Measurements from ENCODE around the gene LTBP4.

DNA sequence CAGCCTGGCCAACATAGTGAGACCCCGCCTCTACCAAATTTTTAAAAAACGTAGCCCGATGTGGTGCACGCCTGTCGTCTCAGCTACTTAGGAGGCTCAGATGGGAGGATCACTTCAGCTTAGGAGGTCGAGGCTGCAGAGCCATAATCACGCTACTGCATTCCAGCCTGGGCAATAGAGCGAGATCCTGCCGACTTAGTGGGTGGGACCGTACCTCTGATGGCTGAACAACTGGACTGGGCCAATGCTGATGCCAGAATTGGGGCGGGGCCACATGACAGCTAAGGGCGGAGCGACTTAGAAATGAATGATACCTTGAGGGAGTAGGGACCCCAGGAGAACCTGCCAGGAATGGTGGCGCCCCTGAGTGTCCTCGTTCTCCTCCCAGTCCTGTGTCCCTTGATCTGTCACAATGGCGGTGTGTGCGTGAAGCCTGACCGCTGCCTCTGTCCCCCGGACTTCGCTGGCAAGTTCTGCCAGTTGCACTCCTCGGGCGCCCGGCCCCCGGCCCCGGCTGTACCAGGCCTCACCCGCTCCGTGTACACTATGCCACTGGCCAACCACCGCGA, 3.6 kb downstream of the LTBP4 start:
- TF ChIP-seq, protein P1, sequence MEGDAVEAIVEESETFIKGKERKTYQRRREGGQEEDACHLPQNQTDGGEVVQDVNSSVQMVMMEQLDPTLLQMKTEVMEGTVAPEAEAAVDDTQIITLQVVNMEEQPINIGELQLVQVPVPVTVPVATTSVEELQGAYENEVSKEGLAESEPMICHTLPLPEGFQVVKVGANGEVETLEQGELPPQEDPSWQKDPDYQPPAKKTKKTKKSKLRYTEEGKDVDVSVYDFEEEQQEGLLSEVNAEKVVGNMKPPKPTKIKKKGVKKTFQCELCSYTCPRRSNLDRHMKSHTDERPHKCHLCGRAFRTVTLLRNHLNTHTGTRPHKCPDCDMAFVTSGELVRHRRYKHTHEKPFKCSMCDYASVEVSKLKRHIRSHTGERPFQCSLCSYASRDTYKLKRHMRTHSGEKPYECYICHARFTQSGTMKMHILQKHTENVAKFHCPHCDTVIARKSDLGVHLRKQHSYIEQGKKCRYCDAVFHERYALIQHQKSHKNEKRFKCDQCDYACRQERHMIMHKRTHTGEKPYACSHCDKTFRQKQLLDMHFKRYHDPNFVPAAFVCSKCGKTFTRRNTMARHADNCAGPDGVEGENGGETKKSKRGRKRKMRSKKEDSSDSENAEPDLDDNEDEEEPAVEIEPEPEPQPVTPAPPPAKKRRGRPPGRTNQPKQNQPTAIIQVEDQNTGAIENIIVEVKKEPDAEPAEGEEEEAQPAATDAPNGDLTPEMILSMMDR (IDR thresholded peaks at IDR 0.05) = no peak
- TF ChIP-seq POLR2AphosphoS5 (IDR thresholded peaks at IDR 0.05; ENCODE audit: low read depth, low read length) (no peak), TCF7L2 (IDR thresholded peaks at IDR 0.05; ENCODE audit: low read depth, low read length) (no peak)
- TF ChIP-seq, protein P2, sequence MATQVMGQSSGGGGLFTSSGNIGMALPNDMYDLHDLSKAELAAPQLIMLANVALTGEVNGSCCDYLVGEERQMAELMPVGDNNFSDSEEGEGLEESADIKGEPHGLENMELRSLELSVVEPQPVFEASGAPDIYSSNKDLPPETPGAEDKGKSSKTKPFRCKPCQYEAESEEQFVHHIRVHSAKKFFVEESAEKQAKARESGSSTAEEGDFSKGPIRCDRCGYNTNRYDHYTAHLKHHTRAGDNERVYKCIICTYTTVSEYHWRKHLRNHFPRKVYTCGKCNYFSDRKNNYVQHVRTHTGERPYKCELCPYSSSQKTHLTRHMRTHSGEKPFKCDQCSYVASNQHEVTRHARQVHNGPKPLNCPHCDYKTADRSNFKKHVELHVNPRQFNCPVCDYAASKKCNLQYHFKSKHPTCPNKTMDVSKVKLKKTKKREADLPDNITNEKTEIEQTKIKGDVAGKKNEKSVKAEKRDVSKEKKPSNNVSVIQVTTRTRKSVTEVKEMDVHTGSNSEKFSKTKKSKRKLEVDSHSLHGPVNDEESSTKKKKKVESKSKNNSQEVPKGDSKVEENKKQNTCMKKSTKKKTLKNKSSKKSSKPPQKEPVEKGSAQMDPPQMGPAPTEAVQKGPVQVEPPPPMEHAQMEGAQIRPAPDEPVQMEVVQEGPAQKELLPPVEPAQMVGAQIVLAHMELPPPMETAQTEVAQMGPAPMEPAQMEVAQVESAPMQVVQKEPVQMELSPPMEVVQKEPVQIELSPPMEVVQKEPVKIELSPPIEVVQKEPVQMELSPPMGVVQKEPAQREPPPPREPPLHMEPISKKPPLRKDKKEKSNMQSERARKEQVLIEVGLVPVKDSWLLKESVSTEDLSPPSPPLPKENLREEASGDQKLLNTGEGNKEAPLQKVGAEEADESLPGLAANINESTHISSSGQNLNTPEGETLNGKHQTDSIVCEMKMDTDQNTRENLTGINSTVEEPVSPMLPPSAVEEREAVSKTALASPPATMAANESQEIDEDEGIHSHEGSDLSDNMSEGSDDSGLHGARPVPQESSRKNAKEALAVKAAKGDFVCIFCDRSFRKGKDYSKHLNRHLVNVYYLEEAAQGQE (IDR thresholded peaks at IDR 0.05; ENCODE audit: insufficient read depth in 1 of 2, low read depth in 2 of 2, low read length in 1 of 2) = no peak
